Activated T-cell treated with anti-CD3 and anti-CD28 coated beads, Interleukin-2, amount 50 U/mL, for 1 hour (primary cell): ENCODE measurements around the gene PAK2.
"Not testable (repeated sequence)": the region's sequence is repeated elsewhere in the genome, so short reads cannot be mapped to it uniquely, and the experiment has no call there.

Experiments used
- DNase-seq: peaks from one replicate; pipeline ENCODE4 v3.0.0-alpha.2; 2020

Gene PAK2

DNA sequence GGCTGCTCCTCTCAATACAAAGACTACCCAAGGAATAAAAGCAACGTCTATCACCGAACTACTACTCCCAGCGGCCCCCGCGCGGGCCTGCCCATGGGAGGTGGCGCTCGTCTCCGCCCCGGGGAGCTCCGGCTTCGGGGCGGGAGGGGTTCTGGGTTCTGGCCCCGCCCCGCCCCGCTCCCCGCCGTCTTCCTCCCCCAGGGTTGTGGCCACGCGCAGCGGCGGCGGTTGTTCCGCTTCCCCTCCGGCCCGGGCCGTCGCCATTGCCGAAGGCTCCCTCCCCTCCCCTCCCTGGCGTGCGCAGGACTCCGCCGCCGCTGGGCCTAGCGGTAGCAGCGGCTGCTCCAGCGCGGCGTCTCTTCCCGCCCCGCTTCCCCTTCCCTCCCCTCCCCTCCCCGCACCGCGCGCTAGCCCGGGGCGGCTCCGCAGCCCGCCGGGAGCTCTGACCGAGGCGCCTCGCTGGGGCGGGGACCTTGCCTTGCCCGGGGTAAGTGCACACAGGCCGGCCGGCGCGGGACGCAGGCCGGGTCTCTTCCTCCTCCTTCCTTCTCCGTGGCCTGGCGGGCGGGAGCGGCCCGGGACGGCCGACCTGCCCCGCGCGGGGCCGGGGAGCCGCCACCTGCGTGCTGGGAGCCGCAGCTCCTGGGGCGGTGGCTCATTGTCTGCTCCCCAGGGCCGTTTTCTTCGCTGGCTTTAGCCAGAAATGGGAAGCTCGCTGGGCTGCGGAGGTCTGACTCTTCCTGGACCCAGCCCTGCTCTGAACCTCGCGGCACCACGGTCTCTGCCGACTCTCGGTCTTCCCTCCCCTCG lies at the start of gene PAK2:
Gene PAK2 (plus strand): TSS at position 187 of the 810 bp plus-strand sequence. CDS start 42,790 bp downstream, outside the sequence.
- peak; percentile 91 for DNase-seq

- no peak for DNase-seq
These were observed 49.6 kb upstream of the PAK2 start for GRCh38 chr3:196689941-196690660.

DNA sequence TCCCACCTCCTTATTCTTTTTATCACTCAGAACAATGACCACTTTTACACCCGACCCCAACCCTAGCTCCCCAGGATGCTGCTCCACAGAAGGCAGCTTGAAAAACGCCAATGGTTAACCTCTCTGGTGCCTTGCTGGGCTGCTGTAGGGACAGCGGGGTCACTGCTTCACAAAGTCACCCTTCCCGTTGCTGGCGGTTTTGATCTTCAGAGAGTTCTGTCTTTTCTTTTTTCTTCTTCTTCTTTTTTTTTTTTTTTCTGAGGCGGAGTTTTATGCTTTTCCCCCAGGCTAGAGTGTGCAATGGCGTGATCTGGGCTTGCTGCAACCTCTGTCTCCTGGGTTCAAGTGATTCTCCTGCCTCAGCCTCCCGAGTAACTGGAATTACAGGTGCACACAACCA lies 48.3 kb upstream of the PAK2 start:
- no peak for DNase-seq

- DNase-seq, result no peak
These were observed 45.4 kb upstream of the PAK2 start for GRCh38 chr3:196694202-196694638.

DNA sequence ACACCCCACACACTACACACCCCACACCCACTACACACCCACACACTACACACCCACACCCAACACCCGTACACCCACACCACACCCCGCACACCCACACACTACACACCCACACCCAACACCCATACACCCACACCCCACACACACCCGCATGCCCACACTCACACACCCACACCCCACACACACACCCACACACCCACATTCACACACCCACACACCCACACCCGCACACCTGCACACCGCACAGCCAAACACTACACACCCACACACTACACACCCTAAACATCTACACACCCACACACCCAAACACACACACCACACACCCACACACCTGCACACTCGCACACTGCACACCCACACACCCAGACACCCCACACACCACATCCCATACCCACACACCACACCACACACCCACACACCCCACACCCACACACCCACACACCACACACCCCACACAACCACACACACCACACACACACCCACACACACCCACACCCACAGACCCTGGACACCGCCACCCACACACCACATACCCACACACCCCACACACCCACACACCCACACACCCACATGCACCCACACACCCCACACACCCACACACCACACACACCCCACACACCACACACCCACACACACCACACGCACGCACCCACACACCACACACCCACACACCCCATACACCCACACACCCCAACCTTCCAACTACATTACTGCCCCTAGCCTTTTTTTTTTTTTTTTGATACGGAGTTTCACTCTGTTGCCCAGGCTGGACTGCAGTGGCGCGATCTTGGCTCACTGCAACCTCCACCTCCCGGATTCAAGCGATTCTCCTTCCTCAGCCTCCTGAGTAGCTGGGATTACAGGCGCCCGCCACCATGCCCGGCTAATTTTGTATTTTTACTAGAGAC lies 44.5 kb upstream of the PAK2 start:
- no peak for DNase-seq

- no peak for DNase-seq
These were observed 43.8 kb upstream of the PAK2 start for GRCh38 chr3:196695849-196696226.

DNA sequence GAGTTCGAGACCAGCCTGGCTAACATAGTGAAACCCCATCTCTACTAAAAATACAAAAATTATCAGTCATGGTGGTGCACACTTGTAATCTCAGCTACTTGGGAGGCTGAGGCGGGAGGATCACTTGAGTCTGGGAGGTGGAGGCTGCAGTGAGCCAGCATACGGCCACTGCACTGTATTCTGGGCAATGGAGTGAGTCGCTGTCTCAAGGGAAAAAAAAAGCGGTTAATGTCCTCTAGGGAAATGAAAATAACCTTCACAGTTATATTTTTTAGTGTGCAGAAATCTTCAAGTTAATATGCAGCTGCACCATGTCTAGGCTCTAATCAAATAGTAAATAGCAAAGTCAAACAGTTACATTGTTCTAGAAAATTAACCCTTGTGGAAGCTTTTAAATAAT lies 42.4 kb upstream of the PAK2 start:
- DNase-seq, result no peak

DNA sequence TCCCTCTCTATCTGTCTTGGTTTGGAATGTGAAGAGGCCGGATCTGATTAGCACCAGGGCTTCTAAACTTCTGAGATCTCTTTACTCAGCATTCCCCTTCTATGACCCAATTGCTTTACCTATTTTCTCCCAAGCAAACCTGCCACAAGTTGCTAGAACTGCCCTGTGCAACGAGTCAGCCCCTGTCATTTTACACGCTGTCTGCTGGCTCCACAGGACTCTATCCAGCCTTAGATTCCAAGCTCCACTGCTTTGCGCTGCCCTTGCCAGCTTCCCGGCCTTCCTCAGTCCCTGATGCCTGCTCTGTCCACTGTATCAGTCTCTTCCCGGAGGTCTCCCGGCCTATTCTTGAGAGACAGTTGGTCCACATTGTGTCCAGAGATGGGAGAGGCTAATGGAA lies 39.9 kb upstream of the PAK2 start:
- DNase-seq, result no peak

GRCh38 chr3:196700801-196701200 lies 38.9 kb upstream of the PAK2 start:
- no peak for DNase-seq

- no peak for DNase-seq
These were observed 33.3 kb upstream of the PAK2 start for GRCh38 chr3:196706327-196706726.

- DNase-seq, result no peak
These were observed 32.9 kb upstream of the PAK2 start for GRCh38 chr3:196706731-196707130.

GRCh38 chr3:196707566-196707965 lies 32.1 kb upstream of the PAK2 start:
- no peak for DNase-seq

GRCh38 chr3:196708467-196708866 lies 31.2 kb upstream of the PAK2 start:
- no peak for DNase-seq

- DNase-seq, result peak; percentile 93
These were observed 27.7 kb upstream of the PAK2 start, which contains the start of the genes CEP19 and PIGX for GRCh38 chr3:196711838-196712513. CEP19 (minus strand) TSS chr3:196712250; CDS start chr3:196708657, 3,593 bp downstream. PIGX (plus strand) TSS chr3:196712377.

GRCh38 chr3:196712514-196713413 lies 26.9 kb upstream of the PAK2 start:
- no peak for DNase-seq

DNA sequence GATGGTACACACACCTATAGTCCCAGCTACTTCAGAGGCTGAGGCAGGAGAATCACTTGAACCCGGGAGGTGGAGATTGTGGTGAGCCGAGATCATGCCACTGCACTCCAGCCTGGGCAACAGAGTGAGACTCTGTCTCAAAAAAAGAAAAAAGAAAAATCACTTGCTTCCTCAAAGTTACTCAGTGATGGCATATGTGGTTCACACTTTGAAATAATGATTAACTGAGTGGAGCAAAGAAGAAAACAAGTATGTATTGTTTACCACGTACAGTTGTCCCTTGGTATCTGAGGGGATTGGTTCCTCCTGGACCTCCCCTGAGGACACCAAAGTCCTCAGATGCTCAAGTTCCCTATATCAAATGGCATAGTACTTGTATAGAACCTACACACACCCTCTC lies 22.5 kb upstream of the PAK2 start:
- DNase-seq, result not testable (repeated sequence)

DNA sequence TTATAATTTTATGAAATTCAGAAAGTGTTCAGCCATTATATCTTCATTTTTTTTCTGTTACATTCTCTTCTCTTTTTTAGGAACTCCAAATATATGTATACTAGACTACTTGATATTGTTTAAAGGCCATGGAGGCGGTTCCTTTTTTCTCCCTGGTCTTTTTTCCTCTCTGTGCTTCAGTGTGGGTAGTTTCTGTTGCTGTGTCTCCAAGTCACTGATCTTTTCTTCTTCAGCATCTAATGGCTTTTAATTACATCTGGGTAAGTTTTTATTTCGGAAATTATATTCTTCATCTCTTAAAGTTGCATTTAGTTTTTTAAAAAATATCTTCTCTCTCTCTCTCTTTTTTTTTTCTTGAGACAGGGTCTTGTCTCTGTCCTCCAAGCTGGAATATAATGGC lies 18.6 kb upstream of the PAK2 start:
- no peak for DNase-seq

- DNase-seq, result no peak
These were observed 12.6 kb upstream of the PAK2 start for GRCh38 chr3:196726788-196727675.

GRCh38 chr3:196735751-196736150 lies 3.9 kb upstream of the PAK2 start:
- DNase-seq, result no peak

GRCh38 chr3:196736670-196737374 lies 2.8 kb upstream of the PAK2 start:
- DNase-seq, result no peak
